Measurements from ENCODE around the gene AMH. TPM values are rescaled to one million over a fixed set of nuclear protein-coding genes. Genes with fewer than 3 reads are reported as not detected.

AMH gene
- total and polyA plus RNA-seq, 2 of the 13 experiments (the other 11 are each of a cell fraction or from before 2014, with no cell fraction given) = 0.03 to 0.18 TPM

- TF ChIP-seq MYPOP (CRISPR knock-in tag; IDR thresholded peaks at IDR 0.05) (peak; percentile 93), JDP2 (CRISPR knock-in tag; IDR thresholded peaks at IDR 0.05; ENCODE audit: borderline replicate concordance) (no peak), NPAS2 (CRISPR knock-in tag; IDR thresholded peaks at IDR 0.05; ENCODE audit: borderline replicate concordance) (no peak), ZNF274 (CRISPR knock-in tag; IDR thresholded peaks at IDR 0.05) (peak; percentile 90), ZFP82 (CRISPR knock-in tag; IDR thresholded peaks at IDR 0.05; ENCODE audit: borderline replicate concordance) (peak; percentile 68; the same call in 1 of the 2 replicates), ZNF451 (CRISPR knock-in tag; IDR thresholded peaks at IDR 0.05) (peak; percentile 99), ONECUT2 (CRISPR knock-in tag; IDR thresholded peaks at IDR 0.05) (peak; percentile 38; the same call in 1 of the 2 replicates), ZNF646 (CRISPR knock-in tag; IDR thresholded peaks at IDR 0.05) (0 out of 2 replicates have a peak, but pooled peaks have one; percentile 32), ZBTB38 (CRISPR knock-in tag; IDR thresholded peaks at IDR 0.05) (peak; percentile 90), MAZ (IDR thresholded peaks at IDR 0.05; ENCODE audit: borderline replicate concordance, low read depth, low read length) (peak; percentile 53; the same call in 1 of the 2 replicates), MAZ (CRISPR knock-in tag; IDR thresholded peaks at IDR 0.05; ENCODE audit: low read depth) (peak; percentile 92), TBX2 (CRISPR knock-in tag; IDR thresholded peaks at IDR 0.05; ENCODE audit: borderline replicate concordance) (peak; percentile 98), ZNF432 (CRISPR knock-in tag; IDR thresholded peaks at IDR 0.05; ENCODE audit: borderline replicate concordance) (no peak), ZNF567 (CRISPR knock-in tag; IDR thresholded peaks at IDR 0.05; ENCODE audit: borderline replicate concordance) (peak; percentile 75; the same call in 1 of the 2 replicates), PLSCR1 (CRISPR knock-in tag; IDR thresholded peaks at IDR 0.05; ENCODE audit: borderline replicate concordance) (no peak; the same call in 1 of the 2 replicates), CEBPB (IDR thresholded peaks at IDR 0.05; ENCODE audit: borderline replicate concordance, low read depth, low read length) (peak; percentile 62), ZNF740 (CRISPR knock-in tag; IDR thresholded peaks at IDR 0.05) (peak; percentile 67; the same call in 1 of the 2 replicates), MIER2 (CRISPR knock-in tag; IDR thresholded peaks at IDR 0.05) (peak; percentile 40), ZNF772 (CRISPR knock-in tag; IDR thresholded peaks at IDR 0.05) (peak; percentile 75), ZNF543 (CRISPR knock-in tag; IDR thresholded peaks at IDR 0.05) (peak; percentile 48; the same call in 1 of the 2 replicates)
Measured at GRCh38 chr19:2236314-2237050, 12.6 kb upstream of the AMH start, which contains the start of the genes PLEKHJ1 and SF3A2 (continued).

Measured in HepG2 (cell line).